ENCODE measurements around the gene CD81. TPM values are rescaled to one million over a fixed set of nuclear protein-coding genes. Genes with fewer than 3 reads are reported as not detected.

Gene CD81
- total and polyA plus RNA-seq, 9 of the 15 experiments (the other 6 are each of a cell fraction or from before 2014, with no cell fraction given), result 2.4 to 189 (median 61.7) TPM

DNA sequence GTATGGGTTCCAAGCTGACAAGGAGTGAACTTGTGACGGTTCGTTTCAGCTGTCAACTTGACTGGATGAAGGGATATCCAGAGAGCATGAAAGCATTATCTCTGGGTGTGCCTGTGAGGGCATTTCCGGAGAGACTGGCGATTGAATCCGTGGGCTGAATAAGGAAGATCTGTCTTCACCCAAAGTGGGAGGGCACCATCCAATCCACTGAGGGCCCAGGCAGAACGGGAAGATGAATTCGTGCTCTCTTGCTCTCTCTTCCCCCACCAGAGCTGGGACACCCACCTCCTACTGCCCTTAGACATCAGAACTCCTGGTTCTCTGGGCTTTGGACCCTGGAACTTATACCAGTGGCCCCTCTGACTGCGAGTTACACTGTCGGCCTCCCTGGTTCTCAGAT, 15.5 kb upstream of the CD81 start:
- Histone ChIP-seq H3K4me3 (no peak overlapping the region), H3K4me2 (ENCODE audit: insufficient read depth, low read length) (no peak overlapping the region), H3K27me3 (ENCODE audit: control insufficient read depth in 2 of 2, insufficient read depth in 2 of 2, low read length in 2 of 2) (peaks cover 28 to 86% of the 10 kb centered on the region in 2 experiments), H3K27ac (ENCODE audit: extremely low read depth, low read depth, low read length) (no peak overlapping the region), H4K20me1 (replicated peaks; ENCODE audit: control insufficient read depth, insufficient read depth, low read length) (peaks cover 22% of the 10 kb centered on the region), H2AFZ (ENCODE audit: low read depth, low read length) (no peak overlapping the region), H3K36me3 (ENCODE audit: control insufficient read depth, insufficient read depth, low read length) (no peaks in the 10 kb centered on the region), H3K9me3 (replicated peaks; ENCODE audit: control insufficient read depth, insufficient read depth, low read depth, low read length) (no peaks in the 10 kb centered on the region), H3K4me1 (replicated peaks in 1 of 2; ENCODE audit: control insufficient read depth in 2 of 2, insufficient read depth in 2 of 2, low read length in 2 of 2) (peaks cover 0 to 7% of the 10 kb centered on the region in 2 experiments; a peak in 2 of 5 replicates), H3K9me1 (ENCODE audit: control insufficient read depth, insufficient read depth, low read length) (no peaks in the 10 kb centered on the region), H3K9ac (ENCODE audit: insufficient read depth in 1 of 2, low read depth in 2 of 2, low read length in 2 of 2) (no peak overlapping the region), H3K79me2 (ENCODE audit: control insufficient read depth, insufficient read depth, low read length) (no peaks in the 10 kb centered on the region)
- 2% methylated on average over 9 of the region's 9 CpGs for WGBS (ENCODE audit: insufficient coverage, low coverage, missing lambda C conversion rate)
- ATAC-seq, result no peak
- no peak for TF ChIP-seq NELFE (IDR thresholded peaks at IDR 0.05; ENCODE audit: insufficient read depth, insufficient read length)
- no peak for TF ChIP-seq POLR2B (IDR thresholded peaks at IDR 0.05; ENCODE audit: low read depth, partially characterized antibody)
- TF ChIP-seq JUND (IDR thresholded peaks at IDR 0.05; ENCODE audit: borderline replicate concordance, low read depth, low read length), result no peak
- TF ChIP-seq JUND (tag; IDR thresholded peaks at IDR 0.05; ENCODE audit: borderline replicate concordance, low read depth, low read length), result no peak
- TF ChIP-seq, protein P1, sequence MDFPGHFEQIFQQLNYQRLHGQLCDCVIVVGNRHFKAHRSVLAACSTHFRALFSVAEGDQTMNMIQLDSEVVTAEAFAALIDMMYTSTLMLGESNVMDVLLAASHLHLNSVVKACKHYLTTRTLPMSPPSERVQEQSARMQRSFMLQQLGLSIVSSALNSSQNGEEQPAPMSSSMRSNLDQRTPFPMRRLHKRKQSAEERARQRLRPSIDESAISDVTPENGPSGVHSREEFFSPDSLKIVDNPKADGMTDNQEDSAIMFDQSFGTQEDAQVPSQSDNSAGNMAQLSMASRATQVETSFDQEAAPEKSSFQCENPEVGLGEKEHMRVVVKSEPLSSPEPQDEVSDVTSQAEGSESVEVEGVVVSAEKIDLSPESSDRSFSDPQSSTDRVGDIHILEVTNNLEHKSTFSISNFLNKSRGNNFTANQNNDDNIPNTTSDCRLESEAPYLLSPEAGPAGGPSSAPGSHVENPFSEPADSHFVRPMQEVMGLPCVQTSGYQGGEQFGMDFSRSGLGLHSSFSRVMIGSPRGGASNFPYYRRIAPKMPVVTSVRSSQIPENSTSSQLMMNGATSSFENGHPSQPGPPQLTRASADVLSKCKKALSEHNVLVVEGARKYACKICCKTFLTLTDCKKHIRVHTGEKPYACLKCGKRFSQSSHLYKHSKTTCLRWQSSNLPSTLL (IDR thresholded peaks at IDR 0.05), result no peak
- FAIRE-seq, result no peak
- POLR2A ChIA-PET, result no interaction called here
- CTCF ChIA-PET (ENCODE audit: low intra/inter-chr PET ratio), result no interaction called here
- in situ Hi-C loops (cut with MboI) (no loop called here), intact Hi-C loops (cut with micrococcal nuclease) (no loop called here)
- no peak for DNase-seq (ENCODE audit: extremely low read depth in 1 of 4, low spot score in 3 of 4)
- no TSS peak for BruUV-seq (replicated peaks)
